HG03066 (cell line): ENCODE data around the gene CLEC11A.
"Not testable (repeated sequence)": the region's sequence is repeated elsewhere in the genome, so short reads cannot be mapped to it uniquely, and the experiment has no call there.

Experiments
- ATAC-seq: cut with Tn5 transposase; IDR thresholded peaks from one replicate; pipeline ENCODE4 v1.9.1; 2021; ENCODE audit warnings: low read depth; ENCODE audit not compliant: unreplicated experiment

CLEC11A gene

DNA sequence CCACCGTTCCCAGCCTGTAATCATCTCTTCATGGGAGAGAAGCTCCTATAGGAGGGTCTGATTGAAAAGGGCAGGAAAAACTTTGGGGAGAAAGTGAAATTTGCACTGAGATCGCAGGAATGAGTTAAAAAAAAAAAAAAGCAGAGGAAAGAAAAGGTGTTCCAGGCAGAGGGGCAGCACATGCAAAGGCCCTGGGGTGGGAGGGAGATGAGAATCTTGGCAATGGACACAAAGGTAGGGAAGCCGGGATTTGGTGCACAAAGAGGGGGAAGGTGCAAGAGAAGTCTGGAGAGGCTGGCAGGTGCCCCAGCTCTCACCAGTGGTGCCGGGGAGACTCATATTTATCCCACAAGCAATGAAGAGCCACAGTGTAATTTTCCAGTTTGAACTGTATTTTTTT, 30.7 kb downstream of the CLEC11A start:
- ATAC-seq: no peak

- not testable (repeated sequence) for ATAC-seq
Observed at GRCh38 chr19:50756244-50756643, 33.1 kb downstream of the CLEC11A start.

DNA sequence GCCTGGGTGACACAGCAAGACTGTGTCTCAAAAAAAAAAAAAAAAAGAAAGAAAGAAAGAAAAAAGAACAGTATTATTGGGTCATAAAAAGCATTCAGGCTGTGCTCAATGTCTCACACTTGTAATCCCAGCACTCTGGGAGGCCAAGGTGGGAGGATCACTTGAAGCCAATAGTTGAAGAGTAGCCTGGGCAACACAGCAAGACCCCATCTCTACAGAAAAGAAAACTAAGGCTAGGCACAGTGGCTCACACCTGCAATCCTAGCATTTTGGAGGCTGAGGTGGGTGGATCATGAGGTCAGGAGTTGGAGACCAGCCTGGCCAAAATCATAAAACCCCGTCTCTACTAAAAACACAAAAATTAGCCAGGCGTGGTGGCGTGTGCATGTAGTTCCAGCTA, 34.5 kb downstream of the CLEC11A start:
- ATAC-seq: not testable (repeated sequence)

DNA sequence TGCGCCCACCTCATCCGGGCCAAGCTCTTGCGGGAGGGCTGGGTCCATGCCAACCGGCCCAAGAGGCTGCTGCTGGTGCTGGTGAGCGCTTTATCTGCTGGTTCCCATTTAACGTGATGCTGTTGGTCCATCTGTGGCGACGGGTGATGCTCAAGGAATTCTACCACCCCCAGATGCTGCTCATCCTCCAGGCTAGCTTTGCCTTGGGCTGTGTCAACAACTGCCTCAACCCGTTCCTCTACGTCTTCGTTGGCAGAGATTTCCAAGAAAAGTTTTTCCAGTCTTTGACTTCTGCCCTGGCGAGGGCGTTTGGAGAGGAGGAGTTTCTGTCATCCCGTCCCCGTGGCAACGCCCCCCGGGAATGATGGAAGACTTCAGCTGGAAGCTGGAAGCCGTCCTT, 35.9 kb downstream of the CLEC11A start:
- not testable (repeated sequence) for ATAC-seq

GRCh38 chr19:50759886-50760285, 36.7 kb downstream of the CLEC11A start:
- ATAC-seq: no peak

GRCh38 chr19:50761501-50761900, 38.3 kb downstream of the CLEC11A start:
- ATAC-seq: not testable (repeated sequence)

- ATAC-seq: not testable (repeated sequence)
Observed at GRCh38 chr19:50763521-50763920, 40.4 kb downstream of the CLEC11A start.

DNA sequence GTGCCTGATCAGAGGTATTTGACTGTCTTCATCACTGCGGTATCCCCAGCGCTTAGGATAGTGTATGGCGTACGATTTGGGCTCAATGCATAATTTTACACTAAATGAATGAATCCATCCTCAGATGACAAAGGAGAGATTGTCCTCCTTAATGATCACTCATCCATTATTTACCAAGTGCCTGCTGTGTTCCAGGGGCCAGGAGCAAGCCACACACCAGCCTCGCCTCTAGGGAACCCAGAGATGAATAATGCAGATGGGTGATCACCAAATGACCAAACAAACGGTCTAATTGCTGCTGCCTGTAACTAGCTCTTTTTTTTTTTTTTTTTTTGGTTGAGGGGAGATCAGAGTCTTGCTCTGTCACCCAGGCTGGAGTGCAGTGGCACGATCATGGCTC, 41.2 kb downstream of the CLEC11A start:
- no peak for ATAC-seq

GRCh38 chr19:50766746-50767145, 43.6 kb downstream of the CLEC11A start:
- not testable (repeated sequence) for ATAC-seq

GRCh38 chr19:50767263-50767662, 44.1 kb downstream of the CLEC11A start:
- not testable (repeated sequence) for ATAC-seq

DNA sequence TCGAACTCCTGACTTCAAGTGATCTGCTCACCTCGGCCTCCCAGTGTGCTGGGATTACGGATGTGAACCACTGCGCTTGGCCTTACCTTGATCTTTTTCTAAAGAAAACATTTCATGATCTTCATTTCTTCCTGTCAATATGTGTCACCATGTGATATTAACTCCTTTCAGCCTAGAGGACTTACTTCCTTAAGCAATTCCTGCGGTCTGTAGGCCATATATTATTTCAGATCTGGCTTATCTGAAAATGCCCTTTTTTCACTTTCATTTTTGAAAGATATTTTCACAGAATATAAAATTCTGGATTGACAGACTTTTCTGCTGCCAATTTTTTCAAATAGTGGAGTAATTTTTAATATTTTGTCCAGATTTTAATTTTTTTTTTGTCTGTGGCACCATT, 45.1 kb downstream of the CLEC11A start:
- no peak for ATAC-seq

DNA sequence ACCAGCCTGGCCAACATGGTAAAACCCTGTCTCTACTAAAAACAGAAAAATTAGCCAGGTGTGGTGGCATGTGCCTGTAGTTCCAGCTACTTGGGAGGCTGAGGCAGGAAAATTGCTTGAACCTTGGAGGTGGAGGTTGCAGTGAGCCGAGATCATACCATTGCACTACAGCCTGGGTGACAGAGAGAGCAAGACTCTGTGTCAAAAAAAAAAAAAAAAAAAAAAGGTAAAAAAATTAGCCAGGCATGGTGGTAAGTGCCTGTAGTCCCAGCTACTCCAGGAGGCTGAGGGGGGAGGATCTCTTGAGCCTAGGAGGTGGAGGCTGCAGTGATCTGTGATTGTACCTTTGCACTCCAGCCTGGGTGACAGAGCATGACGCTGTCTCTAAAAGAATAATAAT, 47.0 kb downstream of the CLEC11A start, which contains the start of gene GPR32:
Gene GPR32, plus strand, starts transcription at position 301 of the 400 bp plus-strand sequence. CDS start 137 bp downstream, outside the sequence.
- ATAC-seq: not testable (repeated sequence)

- ATAC-seq: no peak
Observed at GRCh38 chr19:50770888-50771287, 47.7 kb downstream of the CLEC11A start.

GRCh38 chr19:50772476-50772875, 49.3 kb downstream of the CLEC11A start:
- ATAC-seq: no peak

DNA sequence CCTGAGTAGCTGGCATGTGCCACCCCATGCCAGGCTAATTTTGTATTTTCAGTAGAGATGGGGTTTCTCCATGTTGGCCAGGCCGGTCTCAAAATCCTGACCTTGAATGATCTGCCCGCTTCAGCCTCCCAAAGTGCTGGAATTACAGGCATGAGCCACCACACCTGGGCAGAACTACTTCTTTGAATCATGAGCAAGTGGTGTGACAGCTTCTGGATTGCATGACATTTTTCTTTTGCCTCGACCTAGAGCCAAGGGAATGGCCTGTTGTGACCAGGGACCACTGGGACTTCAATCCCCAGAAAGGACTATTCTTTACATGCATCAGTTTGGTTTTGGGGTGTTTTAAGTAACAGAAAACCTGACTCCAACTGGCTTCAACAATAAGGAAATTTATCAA, 49.7 kb downstream of the CLEC11A start:
- not testable (repeated sequence) for ATAC-seq

GRCh38 chr19:50773454-50773853, 50.3 kb downstream of the CLEC11A start:
- not testable (repeated sequence) for ATAC-seq
